ENCODE measurements around the gene C11orf68.
"Not testable (repeated sequence)": the region's sequence is repeated elsewhere in the genome, so short reads cannot be mapped to it uniquely, and the experiment has no call there.

DNA sequence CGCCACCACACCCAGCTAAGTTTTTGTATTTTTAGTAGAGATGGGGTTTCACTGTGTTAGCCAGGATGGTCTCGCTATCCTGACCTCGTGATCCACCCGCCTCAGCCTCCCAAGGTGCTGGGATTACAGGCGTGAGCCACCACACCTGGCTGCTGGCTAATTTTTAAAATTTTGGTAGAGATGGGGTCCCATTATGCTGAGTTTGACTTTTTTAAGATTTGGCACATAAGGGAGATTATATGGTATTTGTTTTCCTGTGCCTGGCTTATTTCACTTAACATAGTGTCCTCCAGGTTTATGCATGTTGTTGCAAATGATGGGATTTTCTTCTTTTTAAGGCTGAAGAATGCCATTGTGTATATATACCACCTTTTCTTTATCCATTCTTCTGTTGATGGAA is 31.8 kb upstream of the C11orf68 start:
- TF ChIP-seq SP1 (CRISPR knock-in tag; conservative IDR thresholded peaks at IDR 0.05); RELA (CRISPR knock-in tag; IDR thresholded peaks at IDR 0.05; ENCODE audit: borderline replicate concordance); ZNF121 (CRISPR knock-in tag; IDR thresholded peaks at IDR 0.05); ATF1 (CRISPR knock-in tag; IDR thresholded peaks at IDR 0.05); TCF7 (CRISPR knock-in tag; IDR thresholded peaks at IDR 0.05; ENCODE audit: low read depth); CREB1 (CRISPR knock-in tag; IDR thresholded peaks at IDR 0.05); CBFB (CRISPR knock-in tag; IDR thresholded peaks at IDR 0.05; ENCODE audit: low read depth); ZNF263 (CRISPR knock-in tag; IDR thresholded peaks at IDR 0.05; ENCODE audit: low read depth); FOXJ3 (CRISPR knock-in tag; IDR thresholded peaks at IDR 0.05; ENCODE audit: borderline replicate concordance): not testable (repeated sequence)
- TF ChIP-seq, protein P1, sequence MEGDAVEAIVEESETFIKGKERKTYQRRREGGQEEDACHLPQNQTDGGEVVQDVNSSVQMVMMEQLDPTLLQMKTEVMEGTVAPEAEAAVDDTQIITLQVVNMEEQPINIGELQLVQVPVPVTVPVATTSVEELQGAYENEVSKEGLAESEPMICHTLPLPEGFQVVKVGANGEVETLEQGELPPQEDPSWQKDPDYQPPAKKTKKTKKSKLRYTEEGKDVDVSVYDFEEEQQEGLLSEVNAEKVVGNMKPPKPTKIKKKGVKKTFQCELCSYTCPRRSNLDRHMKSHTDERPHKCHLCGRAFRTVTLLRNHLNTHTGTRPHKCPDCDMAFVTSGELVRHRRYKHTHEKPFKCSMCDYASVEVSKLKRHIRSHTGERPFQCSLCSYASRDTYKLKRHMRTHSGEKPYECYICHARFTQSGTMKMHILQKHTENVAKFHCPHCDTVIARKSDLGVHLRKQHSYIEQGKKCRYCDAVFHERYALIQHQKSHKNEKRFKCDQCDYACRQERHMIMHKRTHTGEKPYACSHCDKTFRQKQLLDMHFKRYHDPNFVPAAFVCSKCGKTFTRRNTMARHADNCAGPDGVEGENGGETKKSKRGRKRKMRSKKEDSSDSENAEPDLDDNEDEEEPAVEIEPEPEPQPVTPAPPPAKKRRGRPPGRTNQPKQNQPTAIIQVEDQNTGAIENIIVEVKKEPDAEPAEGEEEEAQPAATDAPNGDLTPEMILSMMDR (IDR thresholded peaks at IDR 0.05): not testable (repeated sequence)
- TF ChIP-seq, protein P2, sequence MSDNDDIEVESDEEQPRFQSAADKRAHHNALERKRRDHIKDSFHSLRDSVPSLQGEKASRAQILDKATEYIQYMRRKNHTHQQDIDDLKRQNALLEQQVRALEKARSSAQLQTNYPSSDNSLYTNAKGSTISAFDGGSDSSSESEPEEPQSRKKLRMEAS (CRISPR knock-in tag; IDR thresholded peaks at IDR 0.05): not testable (repeated sequence)
